SK-N-SH treated with all-trans-retinoic acid at 6 μM for 48 hours (cell line): ENCODE measurements around the gene UBL3.

Experiments used
- ARNTL ChIP-seq: fragments of 450-650 bp; formaldehyde crosslinking; IDR thresholded peaks from 2 replicates; pipeline ENCODE4 v1.5.0; 2020; ENCODE audit warnings: low read depth, mild to moderate bottlenecking, moderate library complexity, borderline replicate concordance
- RARB ChIP-seq: fragments of 250-450 bp; sonication (Bioruptor Pico); IDR thresholded peaks from 2 replicates; pipeline ENCODE4 v1.8.0; 2021; ENCODE audit warnings: mild to moderate bottlenecking, moderate library complexity
- ZFP30 ChIP-seq: fragments of 450-650 bp; formaldehyde crosslinking; IDR thresholded peaks from 2 replicates; pipeline ENCODE4 v1.5.0; 2022; ENCODE audit warnings: mild to moderate bottlenecking, moderate library complexity
- TF ChIP-seq, protein P1 (sequence below): fragments of 250-450 bp; sonication (Bioruptor Pico); IDR thresholded peaks from 2 replicates; pipeline ENCODE4 v1.8.0; 2020; ENCODE audit warnings: mild to moderate bottlenecking, moderate library complexity, borderline replicate concordance

DNA sequence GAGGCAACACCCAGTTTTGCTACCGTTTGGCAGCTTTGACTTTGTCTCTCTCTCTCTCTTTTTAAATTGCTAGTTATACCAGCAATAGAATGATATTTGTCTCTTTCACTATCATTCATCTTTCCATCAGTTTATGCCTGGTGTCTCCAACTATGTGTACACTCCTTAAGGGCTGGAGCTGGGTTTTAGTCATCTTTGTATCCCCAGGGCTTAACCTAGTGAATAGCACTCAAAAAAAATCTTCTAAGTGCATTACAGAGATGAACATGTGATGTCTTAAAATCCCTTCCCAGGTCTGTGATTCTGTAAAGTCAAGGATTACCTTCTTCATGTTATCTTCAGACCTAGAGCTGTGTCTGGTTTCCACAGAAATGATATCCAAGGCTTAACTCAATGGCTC is 7.8 kb upstream of the UBL3 start:
- TF ChIP-seq RARB (no peak), ZFP30 (CRISPR knock-in tag) (no peak), ARNTL (no peak)
- TF ChIP-seq, protein P1, sequence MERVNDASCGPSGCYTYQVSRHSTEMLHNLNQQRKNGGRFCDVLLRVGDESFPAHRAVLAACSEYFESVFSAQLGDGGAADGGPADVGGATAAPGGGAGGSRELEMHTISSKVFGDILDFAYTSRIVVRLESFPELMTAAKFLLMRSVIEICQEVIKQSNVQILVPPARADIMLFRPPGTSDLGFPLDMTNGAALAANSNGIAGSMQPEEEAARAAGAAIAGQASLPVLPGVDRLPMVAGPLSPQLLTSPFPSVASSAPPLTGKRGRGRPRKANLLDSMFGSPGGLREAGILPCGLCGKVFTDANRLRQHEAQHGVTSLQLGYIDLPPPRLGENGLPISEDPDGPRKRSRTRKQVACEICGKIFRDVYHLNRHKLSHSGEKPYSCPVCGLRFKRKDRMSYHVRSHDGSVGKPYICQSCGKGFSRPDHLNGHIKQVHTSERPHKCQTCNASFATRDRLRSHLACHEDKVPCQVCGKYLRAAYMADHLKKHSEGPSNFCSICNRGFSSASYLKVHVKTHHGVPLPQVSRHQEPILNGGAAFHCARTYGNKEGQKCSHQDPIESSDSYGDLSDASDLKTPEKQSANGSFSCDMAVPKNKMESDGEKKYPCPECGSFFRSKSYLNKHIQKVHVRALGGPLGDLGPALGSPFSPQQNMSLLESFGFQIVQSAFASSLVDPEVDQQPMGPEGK: no peak
